Measurements from ENCODE around the gene OR52R1. TPM values are rescaled to one million over a fixed set of nuclear protein-coding genes. Genes with fewer than 3 reads are reported as not detected.

OR52R1 gene
- total RNA-seq, 3 donors from 2014 or later, result not detected

DNA sequence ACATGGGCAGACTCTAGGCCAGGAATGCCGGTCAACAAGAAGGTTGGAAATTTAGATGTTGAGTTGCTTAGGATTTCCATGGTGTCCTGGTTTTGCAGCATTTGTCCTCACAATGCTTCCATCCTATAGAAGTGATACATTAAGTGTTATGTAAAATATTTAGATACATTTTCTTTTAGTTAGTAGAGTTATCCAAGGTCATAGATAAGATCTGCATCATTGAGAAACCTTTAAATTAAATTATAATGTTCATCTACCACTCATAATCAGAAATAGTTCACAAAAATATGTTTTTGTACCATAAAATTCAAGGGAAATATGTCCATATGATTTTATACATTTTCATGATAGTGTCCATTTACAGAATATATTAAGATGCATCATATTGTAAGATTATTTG is 34.3 kb downstream of the OR52R1 start, which contains the start of gene OR51F1:
TSS of gene OR51F1 (minus strand) at position 101 of the 400 bp plus-strand sequence. CDS start at position 101, 0 bp downstream.
- DNase-seq, result no peak
- ATAC-seq, result no peak
- Mint-ChIP-seq H3K27me3 (ENCODE audit: low read depth) (peaks cover 4% of the 10 kb centered on the region), H3K9me3 (no peaks in the 10 kb centered on the region), H3K4me1 (ENCODE audit: low read depth) (no peaks in the 10 kb centered on the region), H3K4me3 (no peak within 1 kb of the TSS), H3K36me3 (ENCODE audit: insufficient read depth) (no peaks in the 10 kb centered on the region)

DNA sequence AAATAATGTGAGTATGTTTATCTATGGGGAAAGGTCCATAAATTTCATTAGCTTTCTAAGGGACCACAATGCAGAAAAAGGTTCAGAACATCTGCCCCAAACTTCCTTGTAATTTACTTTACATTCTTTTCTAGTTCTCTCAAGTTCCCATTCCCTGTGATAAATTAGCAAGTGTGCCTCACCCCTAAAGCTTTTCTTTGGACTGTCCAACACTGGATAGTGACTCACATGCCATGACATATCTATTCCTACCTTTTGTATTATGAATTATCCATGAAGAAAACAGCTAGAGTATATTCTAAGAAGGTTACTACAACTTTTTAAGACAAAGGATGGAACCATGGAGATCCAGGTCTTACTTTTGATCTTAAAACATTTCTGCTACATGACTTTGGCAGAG is 36.1 kb downstream of the OR52R1 start:
- no peak for ATAC-seq
- peaks cover 4% of the 10 kb centered on the region for H3K27me3 Mint-ChIP-seq (ENCODE audit: low read depth)
- DNase-seq, result no peak
- H3K4me1 Mint-ChIP-seq (ENCODE audit: low read depth), result no peaks in the 10 kb centered on the region
- H3K36me3 Mint-ChIP-seq (ENCODE audit: insufficient read depth), result no peaks in the 10 kb centered on the region
- H3K9me3 Mint-ChIP-seq, result no peaks in the 10 kb centered on the region
- H3K4me3 Mint-ChIP-seq, result no peak overlapping the region

DNA sequence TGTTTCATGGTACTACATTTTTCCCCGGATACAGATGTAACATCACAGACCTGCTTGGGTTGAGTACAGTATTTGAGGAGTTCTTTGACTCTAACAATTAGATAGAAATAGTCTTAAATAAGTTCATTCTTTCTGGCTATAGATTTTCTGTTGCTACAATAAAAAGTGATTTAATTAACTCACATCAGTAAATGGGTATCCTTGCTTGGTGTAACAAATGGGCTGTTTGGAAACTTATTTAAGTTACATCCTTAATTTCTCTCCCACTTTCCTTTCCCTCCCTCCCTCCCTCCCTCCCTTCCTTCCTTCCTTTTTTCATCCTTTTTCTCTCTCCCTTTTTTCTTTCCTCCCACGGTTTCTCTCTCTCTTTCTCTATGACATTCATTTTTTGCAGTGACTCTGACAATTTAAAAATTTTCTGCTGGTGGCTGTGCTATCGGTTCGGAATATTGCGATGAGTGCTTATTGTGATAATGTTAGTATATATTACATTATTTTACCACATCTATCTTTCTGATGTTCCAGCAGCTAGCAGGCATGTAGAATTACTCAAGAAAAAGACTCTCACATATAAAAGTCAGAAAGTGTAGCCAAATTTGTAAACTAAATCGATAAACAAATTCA is 37.6 kb downstream of the OR52R1 start:
- peaks cover 4% of the 10 kb centered on the region for H3K27me3 Mint-ChIP-seq (ENCODE audit: low read depth)
- H3K36me3 Mint-ChIP-seq (ENCODE audit: insufficient read depth), result no peaks in the 10 kb centered on the region
- no peak overlapping the region for H3K4me3 Mint-ChIP-seq
- ATAC-seq, result no peak
- no peaks in the 10 kb centered on the region for H3K4me1 Mint-ChIP-seq (ENCODE audit: low read depth)
- H3K9me3 Mint-ChIP-seq, result no peaks in the 10 kb centered on the region
- DNase-seq, result no peak

DNA sequence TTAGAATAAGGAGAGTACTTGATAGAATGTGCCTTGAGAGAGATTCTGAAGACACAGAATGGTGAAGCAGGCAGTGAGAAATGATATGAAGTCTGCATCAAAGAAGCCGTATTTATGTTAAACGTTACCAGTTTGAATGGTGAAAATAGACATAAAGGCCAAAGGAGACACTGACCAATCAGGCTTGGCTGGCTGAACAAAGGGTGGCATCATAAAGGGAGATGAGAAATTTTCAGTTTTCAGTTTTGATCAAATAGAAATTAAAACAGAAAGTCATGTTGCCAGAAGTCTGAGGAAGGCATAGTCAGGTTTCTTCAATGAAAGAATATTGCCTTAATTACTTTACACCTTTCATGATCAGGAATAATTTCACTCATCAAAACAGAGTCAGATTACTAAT is 41.1 kb downstream of the OR52R1 start:
- no peaks in the 10 kb centered on the region for H3K36me3 Mint-ChIP-seq (ENCODE audit: insufficient read depth)
- no peak for ATAC-seq
- no peaks in the 10 kb centered on the region for H3K9me3 Mint-ChIP-seq
- no peak overlapping the region for H3K4me3 Mint-ChIP-seq
- H3K4me1 Mint-ChIP-seq (ENCODE audit: low read depth), result no peaks in the 10 kb centered on the region
- peaks cover 2% of the 10 kb centered on the region for H3K27me3 Mint-ChIP-seq (ENCODE audit: low read depth)
- no peak for DNase-seq

Other genes with a start within 250 kb of the OR52R1 start
- not detected for gene OR52I2, start 222.6 kb downstream of the OR52R1 start, total RNA-seq
- not detected for gene OR52I1, start 210.3 kb downstream of the OR52R1 start, total RNA-seq
- 1 to 10 TPM; 7.7 to 8.6 (median 8.1) TPM for gene TRIM68, start 196.1 kb downstream of the OR52R1 start, total RNA-seq
- not detected for gene OR51D1, start 166.9 kb downstream of the OR52R1 start, total RNA-seq
- gene OR51E1, start 160.4 kb downstream of the OR52R1 start, total RNA-seq, result not detected
- gene OR51E2, start 106.5 kb downstream of the OR52R1 start, total RNA-seq, result not detected
- gene MMP26, start 99.6 kb downstream of the OR52R1 start, total RNA-seq, result not detected
- not detected for gene OR51F1, start 34.4 kb downstream of the OR52R1 start, total RNA-seq
- not detected for gene OR51F2, start 16.9 kb upstream of the OR52R1 start, total RNA-seq
- not detected for gene OR51S1, start 44.8 kb upstream of the OR52R1 start, total RNA-seq
- gene OR51T1, start 77.5 kb upstream of the OR52R1 start, total RNA-seq, result not detected
- not detected for gene OR51A7, start 99.4 kb upstream of the OR52R1 start, total RNA-seq
- gene OR51G2, start 115.0 kb upstream of the OR52R1 start, total RNA-seq, result not detected
- gene OR51G1, start 120.0 kb upstream of the OR52R1 start, total RNA-seq, result not detected
- gene OR51A4, start 143.2 kb upstream of the OR52R1 start, total RNA-seq, result not detected
- gene OR51A2, start 151.3 kb upstream of the OR52R1 start, total RNA-seq, result not detected
- not detected for gene OR51L1, start 190.5 kb upstream of the OR52R1 start, total RNA-seq
- not detected for gene OR52J3, start 242.1 kb upstream of the OR52R1 start, total RNA-seq